ENCODE measurements around the gene IFNA5.

The IFNA5 gene

DNA sequence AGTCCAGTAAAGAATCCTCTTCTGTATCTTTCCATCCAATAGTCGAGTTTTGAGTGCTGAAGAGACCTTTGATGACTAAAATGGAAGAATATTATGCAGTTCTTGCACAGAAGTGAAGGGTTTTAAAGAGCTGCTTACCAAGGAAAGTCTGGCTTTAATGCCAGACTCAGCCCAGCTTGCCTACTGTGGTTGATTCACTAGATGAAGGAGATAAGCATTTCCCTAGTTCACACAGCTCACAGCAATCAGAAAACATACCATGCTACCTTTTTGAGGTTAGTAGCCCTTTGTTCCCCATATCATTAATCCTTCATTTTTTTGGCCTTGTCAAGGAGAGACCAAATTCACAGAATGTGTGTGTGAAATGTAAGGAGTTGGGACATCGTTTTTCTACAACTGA is 15.3 kb downstream of the IFNA5 start:
- FAIRE-seq = no peak

DNA sequence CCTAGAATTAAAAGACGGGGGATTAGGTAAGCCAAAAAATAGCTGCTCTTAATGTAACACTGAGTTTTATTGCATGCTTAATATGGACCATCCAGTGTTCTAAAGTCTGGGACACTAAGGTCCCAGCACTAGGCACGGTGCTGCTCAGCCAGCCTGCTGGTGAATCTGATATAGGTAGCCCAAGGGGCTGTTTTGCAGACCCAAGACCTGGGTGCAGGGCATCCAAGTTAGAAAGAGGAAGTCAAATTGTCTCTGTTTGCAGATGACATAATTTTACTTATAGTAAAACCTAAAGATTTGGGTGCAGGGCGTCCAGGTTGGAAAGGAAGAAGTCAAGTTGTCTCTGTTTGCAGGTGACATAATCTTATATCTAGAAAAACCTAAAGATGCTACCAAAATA is 17.8 kb downstream of the IFNA5 start:
- no peak for FAIRE-seq

DNA sequence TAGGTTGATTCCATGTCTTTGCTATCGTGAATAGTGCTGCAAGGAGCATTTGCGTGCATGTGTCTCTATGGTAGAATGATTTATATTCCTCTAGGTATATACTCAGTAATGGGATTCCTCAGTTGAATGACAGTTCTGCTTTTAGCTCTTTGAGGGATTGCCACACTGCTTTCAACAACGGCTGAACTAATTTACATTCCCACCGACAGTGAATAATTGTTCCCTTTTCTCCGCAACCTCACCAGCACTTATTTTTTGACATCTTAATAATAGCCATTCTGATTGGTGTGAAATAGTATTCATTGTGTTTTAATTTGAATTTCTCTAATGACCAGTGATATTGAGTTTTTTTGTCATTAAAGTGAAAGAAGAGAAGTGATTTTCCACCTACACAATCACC is 18.5 kb downstream of the IFNA5 start:
- FAIRE-seq = no peak

DNA sequence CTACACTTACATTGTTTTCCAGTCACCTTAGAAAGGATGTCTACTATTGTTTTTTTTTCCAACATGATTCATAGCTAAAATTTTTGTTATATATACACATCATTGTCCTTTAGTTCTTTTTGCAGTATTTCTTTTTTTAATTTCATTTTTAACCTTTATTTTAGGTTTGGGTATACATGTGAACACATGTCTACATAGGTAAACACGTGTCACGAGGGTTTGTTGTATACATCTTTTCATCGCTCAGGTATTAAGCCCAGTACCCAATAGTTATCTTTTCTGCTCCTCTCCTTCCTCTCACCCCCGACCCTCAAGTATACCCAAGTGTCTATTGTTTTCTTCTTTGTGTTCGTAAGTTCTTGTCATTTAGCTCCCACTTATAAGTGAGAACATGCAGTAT is 19.0 kb downstream of the IFNA5 start:
- no peak for FAIRE-seq

DNA sequence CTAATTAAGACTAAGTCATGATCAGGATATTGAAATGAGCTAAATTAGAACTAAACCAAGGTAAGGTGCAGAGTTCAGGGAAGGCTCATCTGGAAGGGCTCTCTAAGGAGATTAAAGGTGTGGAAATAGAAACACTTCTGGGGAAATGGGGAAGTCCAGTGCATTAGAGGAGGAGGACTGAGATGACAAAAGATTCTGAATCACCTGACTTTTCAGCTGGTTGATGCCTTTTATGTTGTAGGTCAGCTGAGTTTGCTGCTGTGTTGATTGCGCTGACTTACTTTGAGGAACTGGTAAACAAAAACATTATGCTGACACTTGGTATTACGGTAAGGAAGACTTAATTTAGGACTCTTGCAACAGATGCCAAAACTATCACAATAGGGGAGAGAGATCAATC is 23.8 kb downstream of the IFNA5 start:
- FAIRE-seq = no peak

DNA sequence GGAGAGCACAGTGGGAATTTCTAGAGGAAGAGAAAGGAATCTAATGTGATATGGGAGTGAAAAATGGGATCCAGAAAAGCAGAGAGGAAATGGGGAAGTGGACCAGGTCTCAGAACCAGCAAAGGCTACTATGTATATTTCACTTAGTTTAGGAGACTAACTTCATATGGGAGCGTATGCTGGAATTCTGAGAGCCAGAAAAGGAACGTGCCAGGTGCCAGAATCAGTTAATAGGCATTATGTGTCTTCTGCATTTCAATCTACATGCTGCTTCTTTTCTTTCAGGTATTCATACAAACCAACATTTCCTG is 36.8 kb downstream of the IFNA5 start:
- FAIRE-seq = no peak

DNA sequence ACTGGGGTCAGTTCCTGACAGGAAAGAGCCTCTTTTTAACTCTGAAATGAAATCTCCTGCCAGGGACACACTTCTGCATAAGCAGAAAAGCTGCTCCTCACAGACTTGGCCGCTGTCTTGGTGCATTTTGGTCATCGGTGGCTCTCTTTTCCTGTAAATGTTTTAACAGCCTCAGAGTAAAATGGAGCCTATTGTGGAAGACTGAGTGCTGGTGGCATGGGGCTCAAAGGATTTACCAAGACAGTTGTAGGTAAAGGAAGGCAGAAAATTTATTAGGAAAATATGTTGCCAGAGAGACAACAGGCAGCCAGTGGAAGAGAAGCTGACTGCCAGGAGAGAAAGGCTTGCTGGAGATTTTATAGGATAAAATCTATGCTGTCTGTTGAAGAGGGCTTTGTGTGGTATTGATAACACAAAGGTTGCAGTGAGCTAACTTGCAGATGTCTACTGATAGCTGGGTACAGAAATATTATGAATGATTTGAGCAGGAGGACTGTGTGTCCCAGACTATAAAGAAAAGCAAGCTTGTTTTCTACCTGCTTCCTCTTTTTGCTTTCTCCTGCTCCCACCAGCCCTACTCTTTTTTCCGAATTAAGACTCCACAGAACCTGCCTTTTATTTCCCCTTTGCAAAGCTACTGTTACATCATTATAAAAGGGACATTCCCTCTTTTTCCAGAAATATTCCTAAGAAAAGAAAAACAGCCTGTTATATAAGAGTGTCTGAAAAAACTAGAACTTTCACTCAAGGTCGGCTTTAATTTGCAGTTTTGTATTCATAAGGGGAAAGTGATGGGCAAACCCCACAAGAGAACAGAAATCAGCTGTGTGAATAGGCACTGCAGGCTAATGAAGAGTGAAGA is 37.4 kb downstream of the IFNA5 start:
- no peak for FAIRE-seq

DNA sequence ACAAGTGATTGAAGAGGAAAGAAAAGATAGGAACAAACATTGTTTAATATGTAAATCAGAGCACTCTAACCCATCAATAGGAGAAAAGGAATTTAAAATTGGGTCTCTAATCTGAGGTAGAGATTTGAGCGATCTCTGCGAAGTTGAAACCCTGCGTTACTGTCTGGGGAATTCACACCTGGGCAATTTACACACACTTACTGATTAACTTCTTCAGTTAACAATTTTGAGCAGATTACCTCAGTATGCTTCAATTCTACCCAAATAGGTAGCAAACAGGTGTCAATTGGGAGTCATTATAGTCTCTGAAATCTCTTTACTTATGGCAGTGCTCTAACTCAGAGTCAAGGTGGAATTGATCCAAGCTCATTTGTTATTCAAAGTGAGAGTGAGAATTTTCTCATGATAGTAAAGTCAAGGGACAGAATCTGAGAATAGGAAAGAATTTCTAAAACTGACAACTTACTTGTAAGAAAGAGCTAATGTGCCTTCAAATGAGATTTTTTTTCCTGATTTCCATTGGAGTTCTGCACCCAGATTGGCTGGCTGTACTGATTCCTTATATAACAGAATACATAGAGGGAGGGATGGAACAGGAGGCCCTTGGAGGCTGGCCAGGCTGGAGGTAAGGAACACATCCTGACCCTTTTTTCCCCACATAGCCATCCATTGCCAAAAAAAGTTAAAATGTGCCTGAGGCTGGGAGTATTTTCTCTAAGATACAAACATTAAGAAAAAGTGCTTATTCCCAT is 38.2 kb downstream of the IFNA5 start:
- FAIRE-seq = no peak

DNA sequence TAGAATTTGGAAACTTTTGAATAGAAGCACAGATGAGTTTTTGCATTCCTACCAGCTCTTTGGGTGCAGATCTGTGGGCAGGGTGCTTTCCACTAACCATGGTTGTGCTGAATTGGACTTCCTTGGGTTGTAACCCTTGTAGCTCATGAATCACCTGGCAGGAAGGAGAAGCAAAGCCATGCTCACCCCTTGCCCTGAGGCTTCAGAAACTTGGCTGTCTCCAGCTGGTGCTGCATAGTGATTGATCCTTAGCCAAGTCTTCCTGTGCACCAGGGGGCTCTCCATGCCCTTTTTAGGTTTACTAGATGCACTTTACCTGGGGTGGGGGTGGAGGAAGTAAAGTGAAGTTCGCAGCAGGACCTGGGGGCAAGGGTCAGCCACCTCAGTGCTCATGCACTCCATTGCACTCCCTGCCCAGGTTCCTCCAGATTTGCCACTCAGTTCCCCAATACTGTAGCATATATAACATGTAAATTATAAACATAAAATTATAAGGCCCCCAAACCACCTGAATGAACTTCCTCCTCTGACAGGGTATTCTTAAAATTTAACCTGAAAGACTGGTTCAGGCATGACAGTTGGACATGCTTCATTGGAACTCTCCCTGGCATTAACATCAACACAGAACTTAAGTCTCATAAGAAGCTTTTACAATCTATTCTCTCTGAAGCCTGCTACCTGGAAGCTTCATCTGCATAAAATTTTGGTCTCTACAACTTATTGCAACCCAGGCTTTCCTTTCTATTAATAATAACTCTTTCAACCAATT is 39.5 kb downstream of the IFNA5 start:
- FAIRE-seq = no peak

DNA sequence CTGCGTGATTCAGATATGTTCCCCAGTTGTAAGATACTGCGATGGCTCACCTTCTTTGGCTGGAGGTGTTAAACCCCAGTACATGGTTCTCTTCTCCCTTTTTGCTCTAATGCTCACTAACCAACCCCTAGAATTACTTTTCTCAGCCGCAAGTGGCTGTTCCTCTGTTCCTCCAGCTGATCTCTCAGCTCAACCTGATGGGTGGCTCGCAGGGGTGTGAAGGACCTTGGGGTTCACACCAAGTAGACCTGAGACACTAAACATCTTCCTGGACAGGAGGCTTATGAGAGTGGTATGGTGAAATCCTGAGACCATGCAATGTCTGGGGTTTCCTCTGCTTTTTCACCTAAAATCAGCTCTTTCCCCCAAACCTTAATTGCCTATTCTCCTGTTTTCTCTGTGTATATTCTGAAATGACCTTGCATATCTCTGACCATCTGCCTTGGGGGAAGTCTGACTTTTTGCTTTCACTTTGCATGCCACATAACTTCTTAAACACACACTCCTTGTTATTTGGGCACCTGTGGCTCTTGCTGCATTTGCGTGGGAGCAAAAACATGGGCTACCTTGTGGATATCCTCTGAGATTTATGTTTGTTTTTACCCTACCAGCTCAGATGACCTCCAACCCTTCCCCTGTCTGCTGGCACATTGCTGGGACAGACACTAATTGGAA is 49.4 kb downstream of the IFNA5 start:
- no peak for FAIRE-seq

All from islet of Langerhans (tissue), 1 donor.